NT2/D1 (cell line): ENCODE measurements around the gene MBP.

Experiments used
- SUZ12 ChIP-seq: IDR thresholded peaks from 2 replicates; pipeline ENCODE4 v1.6.1; 2011; ENCODE audit not compliant: insufficient read length, insufficient read depth; ENCODE audit errors: extremely low read depth
- YY1 ChIP-seq: IDR thresholded peaks from 2 replicates; pipeline ENCODE4 v1.6.1; 2011; ENCODE audit not compliant: insufficient read length, insufficient read depth
- ZNF274 ChIP-seq: IDR thresholded peaks from 2 replicates; pipeline ENCODE4 v1.6.1; 2011; ENCODE audit warnings: mild to moderate bottlenecking, low read depth, low read length

DNA sequence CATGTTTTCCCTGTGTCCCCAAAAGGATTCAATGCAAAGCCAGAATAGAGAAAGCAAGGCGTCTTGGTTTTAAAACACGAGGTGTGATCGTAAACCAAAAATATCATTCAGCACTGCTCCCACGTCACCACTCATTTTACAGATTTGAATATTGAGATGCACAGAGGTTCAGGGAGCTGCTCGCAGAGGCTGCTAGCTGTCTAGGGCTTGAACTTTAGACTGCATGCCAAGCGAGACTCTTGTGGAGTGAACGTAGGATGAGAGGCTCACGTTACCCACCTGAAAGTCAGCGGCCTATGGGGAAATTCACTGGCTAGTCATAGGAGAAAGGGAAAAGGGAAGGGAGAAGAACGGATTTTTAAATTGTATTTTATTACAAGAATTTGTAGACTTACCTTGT is 130.1 kb downstream of the MBP start:
- TF ChIP-seq ZNF274: no peak
- TF ChIP-seq YY1: no peak
- no peak for TF ChIP-seq SUZ12
